Islet precursor cell (in vitro differentiated cells): ENCODE results near the gene OR8H3.
"Not testable (repeated sequence)": the region's sequence is repeated elsewhere in the genome, so short reads cannot be mapped to it uniquely, and the experiment has no call there.

Experiments used
- DNase-seq: peaks from one replicate; pipeline ENCODE4 v3.0.0-alpha.2; 2018

The OR8H3 gene, protein sequence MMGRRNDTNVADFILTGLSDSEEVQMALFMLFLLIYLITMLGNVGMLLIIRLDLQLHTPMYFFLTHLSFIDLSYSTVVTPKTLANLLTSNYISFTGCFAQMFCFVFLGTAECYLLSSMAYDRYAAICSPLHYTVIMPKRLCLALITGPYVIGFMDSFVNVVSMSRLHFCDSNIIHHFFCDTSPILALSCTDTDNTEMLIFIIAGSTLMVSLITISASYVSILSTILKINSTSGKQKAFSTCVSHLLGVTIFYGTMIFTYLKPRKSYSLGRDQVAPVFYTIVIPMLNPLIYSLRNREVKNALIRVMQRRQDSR

DNA sequence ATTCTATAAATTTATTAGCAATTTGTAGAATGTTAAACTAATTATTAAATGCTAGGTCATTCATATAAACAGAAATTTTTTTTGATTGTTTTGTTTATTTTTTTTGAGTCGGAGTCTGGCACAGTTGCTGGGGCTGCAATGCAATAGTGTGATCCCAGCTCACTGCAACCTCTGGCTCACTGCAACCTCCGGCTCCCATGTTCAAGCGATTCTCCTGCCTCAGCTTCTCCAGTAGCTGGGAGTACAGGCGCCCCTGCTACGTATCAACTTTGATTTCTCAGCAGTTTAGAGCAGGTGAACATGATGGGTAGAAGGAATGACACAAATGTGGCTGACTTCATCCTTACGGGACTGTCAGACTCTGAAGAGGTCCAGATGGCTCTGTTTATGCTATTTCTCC lies at the start of gene OR8H3:
OR8H3 (plus strand) TSS at position 301 of the 400 bp plus-strand sequence; CDS start at position 301, 0 bp downstream.
- DNase-seq, result no peak

DNA sequence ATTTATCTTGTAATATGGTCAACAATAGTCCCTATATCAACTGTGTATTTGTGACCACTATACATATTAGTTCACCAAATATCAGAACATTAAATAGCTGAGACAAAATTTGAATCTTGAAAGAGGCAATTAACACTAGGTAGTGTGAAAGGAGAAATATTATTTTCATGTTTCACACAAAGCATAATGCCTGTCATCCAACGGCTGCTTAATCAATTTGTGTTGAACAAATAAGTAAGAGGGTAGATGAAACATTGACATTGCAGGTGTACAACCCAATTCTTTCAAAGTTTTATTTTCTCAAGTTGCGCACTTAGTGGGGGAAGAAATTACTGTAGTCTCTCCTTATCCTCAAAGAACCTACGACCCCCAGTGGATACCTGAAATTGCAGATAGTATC lies 32.5 kb upstream of the OR8H3 start:
- DNase-seq, result no peak

DNA sequence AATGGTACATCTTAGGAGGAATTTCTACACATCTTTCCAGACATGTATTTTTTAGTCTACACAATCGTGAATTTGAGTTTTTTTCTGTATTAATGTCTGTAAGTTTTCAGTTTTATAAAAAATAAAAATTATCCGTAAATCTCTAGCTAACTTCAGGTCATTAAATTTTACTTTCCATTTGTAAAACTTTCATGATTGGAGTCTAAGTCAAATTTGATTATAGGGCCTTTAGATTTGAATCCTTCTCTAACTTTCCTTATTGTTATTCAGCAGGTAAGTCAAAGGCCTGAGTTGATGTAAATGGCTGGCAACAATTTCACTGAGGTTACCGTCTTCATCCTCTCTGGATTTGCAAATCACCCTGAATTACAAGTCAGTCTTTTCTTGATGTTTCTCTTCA lies 29.2 kb upstream of the OR8H3 start, which contains the start of gene OR8I2:
OR8I2 (plus strand) TSS at position 301 of the 400 bp plus-strand sequence; CDS start at position 301, 0 bp downstream.
- no peak for DNase-seq

DNA sequence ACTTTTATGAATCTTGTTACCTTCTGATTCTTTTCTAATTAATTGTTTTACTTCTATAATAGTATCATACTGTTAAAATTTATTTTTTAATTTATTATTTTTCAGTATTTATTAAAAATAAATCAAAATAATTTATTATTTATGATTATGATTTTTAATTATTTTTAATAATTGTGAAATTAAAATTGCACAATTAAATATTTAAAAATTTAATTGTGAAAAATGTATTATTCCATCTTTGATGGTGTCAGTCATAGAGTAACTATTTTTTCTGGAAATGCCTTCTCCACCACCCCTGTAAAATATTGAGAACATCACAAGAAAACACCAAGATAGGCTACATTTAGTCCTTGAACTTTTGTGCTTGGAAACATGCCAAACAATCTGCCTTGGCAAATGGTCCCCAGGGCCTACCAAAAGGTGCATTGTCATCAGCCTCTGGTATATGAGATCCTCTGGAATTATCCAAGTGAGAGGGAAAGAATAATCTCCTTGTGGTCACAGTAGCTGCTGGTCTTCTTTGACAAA lies 18.9 kb upstream of the OR8H3 start, which contains the start of gene OR8H2:
OR8H2 (plus strand) TSS at position 478 of the 528 bp plus-strand sequence. CDS start 1,356 bp downstream, outside the sequence.
- DNase-seq, result no peak

DNA sequence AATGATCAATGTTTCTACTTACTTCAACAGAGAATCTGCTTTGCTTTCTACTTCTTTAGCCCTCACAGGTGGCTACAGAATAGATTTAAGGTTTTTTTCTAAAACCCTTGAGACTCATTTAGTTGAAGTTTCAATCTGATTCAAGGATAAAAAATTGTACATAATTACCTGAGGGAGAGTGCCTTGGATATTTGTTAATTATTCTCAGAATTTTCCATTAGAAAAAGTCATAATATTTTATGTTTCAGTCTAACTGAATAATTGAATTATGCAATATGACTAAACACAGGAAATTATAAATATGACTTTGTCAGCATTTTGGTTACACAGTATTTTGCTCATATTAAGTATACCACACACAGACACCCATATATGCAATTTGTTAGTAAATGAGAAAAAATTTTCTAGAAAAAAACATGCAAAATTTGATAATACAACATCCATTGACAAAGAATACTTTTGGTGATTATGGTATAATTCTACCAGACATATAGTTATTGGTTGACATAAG lies 18.0 kb downstream of the OR8H3 start, which contains the start of gene OR8J3:
OR8J3 (minus strand) TSS at position 51 of the 511 bp plus-strand sequence. CDS start 2,483 bp downstream, outside the sequence.
- no peak for DNase-seq

DNA sequence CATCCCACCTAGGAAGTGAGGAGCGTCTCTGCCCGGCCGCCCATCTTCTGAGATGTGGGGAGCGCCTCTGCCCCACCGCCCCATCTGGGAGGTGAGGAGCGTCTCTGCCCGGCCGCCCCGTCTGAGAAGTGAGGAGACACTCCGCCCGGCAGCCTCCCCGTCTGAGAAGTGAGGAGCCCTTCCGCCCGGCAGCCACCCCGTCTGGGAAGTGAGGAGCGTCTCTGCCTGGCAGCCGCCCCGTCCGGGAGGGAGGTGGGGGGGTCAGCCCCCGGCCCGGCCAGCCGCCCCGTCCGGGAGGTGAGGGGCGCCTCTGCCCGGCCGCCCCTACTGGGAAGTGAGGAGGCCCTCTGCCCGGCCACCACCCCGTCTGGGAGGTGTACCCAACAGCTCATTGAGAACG lies 21.5 kb downstream of the OR8H3 start:
- DNase-seq, result not testable (repeated sequence)

DNA sequence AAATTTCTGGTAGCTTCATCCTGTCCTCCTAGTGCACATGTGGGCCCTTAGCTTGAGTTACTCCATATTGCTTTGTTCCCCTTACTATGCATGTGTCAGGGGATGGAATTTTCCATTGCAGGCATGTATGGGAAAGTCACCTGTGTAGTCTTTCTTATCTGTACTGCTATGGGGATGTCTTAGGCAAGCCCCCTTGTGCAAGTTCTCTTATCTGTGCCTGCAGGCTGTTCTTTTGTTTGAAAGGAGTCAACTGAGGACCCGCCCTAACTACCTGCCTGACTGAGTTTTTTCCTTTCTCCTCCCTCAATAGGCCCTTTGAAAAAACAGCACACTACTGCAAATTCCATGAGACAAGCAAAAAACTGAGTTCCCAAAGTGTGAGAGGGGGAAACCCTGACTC lies 29.2 kb downstream of the OR8H3 start:
- no peak for DNase-seq

DNA sequence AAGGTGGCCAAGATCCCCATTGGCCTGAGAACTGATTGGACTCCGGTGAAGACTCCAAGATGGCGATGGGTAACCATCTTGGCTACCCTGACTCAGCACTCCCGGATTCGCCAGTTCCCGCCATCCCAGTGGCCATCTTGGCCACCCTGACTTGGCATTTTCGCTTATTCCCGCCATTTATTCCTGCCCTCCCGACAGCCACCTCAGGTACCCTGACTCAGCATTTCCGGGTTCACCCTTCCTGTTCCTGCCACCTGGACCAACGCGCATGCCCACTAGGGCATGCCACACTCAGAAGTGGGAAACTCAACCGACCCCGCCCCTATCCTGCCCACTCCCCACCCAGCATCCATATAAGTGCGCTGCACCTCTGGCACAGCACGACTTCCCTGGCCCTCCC lies 30.2 kb downstream of the OR8H3 start:
- DNase-seq, result no peak

DNA sequence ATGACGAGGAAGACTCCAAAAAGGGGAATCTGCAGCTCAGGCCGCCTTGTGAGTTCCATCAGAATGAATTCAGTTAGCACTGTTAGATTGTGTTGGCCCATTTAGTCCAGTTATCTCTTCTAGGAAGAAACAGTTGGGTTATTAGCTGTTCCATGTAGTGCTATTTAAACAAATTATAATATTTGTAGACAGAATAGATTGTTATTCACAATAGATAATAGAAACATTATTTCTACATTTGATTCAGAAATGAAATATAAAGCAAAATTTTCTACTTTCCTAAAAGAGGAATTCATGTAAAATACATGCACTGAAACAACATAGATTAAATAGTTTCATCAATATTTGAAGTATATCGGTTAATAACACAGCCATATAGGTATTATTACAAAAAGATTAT lies 38.0 kb downstream of the OR8H3 start, which contains the start of gene OR8K5:
OR8K5 (minus strand) TSS at position 101 of the 400 bp plus-strand sequence; CDS start at position 101, 0 bp downstream.
- no peak for DNase-seq

DNA sequence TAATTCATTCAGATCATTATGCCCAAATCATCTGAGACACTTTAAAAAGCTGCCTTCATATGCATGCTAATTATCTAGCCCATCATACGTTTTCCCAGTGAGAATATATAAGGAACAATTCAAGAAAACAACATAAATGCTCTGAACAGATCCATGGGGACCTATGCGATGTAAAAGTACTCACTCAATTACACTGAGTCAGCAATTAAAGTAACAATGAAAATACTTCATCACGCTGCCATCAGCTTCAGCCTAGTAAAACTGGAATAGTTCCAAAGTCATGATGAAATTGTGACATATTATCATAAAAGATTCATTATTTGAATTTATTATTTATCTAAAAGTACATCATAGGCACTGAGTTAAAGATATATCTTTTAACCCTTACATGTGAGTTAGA lies 41.6 kb downstream of the OR8H3 start:
- no peak for DNase-seq

DNA sequence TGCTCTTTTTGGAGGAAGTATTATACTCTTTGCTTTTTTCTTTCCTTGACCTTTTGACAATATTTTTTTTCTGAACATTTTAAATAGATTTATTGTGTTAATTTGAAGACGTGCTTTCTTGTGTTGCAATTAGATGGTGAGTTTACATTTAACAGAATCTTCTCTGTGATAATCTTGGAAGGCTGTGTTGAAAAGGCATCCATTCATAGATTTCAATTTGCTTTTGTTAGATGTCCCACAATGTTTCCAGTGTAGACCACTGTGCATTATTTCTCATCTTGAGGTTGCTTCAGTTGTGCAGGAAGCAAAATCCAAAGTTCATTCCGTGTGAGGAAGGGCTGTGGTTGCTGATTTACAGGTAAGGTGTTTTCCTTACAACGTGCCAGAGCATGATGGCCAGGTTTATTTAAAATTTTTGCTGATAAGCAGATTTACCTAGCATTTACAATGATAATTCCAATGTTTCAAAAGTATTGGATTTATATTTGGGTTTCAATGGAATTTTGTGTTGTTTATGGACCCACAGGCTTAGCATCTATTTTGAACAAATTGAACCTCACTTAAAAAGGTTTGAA lies 50.2 kb downstream of the OR8H3 start:
- DNase-seq, result no peak
